Left forelimb (tissue), 1 donor: ENCODE measurements around the gene MGAT3.

Experiments
- DNase-seq: peaks from one replicate; pipeline ENCODE4 v3.0.0-alpha.2; 2018; ENCODE audit warnings: low spot score

The MGAT3 gene

GRCh38 chr22:39530116-39530515, 73.3 kb downstream of the MGAT3 start:
- DNase-seq: no peak

GRCh38 chr22:39530692-39531331, 74.0 kb downstream of the MGAT3 start:
- DNase-seq: no peak

GRCh38 chr22:39532215-39533073, 75.6 kb downstream of the MGAT3 start, which contains the start of gene RPS19BP1:
RPS19BP1 (minus strand) TSS chr22:39532748; CDS start chr22:39532738, 10 bp downstream.
- peak; percentile 99 for DNase-seq

- no peak for DNase-seq
Measured at GRCh38 chr22:39534092-39534506, 77.3 kb downstream of the MGAT3 start.

- peak; percentile 91 for DNase-seq
Measured at GRCh38 chr22:39534591-39535356, 78.0 kb downstream of the MGAT3 start.

- no peak for DNase-seq
Measured at GRCh38 chr22:39535357-39535725, 78.5 kb downstream of the MGAT3 start.

- DNase-seq: no peak
Measured at GRCh38 chr22:39535831-39536449, 79.1 kb downstream of the MGAT3 start.

- DNase-seq: no peak
Measured at GRCh38 chr22:39536711-39537110, 79.9 kb downstream of the MGAT3 start.

- no peak for DNase-seq
Measured at GRCh38 chr22:39537975-39538374, 81.2 kb downstream of the MGAT3 start.
